Caki2 (cell line): Measurements from ENCODE around the gene CITED4. TPM values are rescaled to one million over a fixed set of nuclear protein-coding genes. Genes with fewer than 3 reads are reported as not detected.

Experiments
- DNase-seq: peaks from one replicate; pipeline ENCODE4 v3.0.0-alpha.2; 2015; ENCODE audit warnings: low read depth
- in situ Hi-C: cut with HindIII; loops from 2 replicates; pipeline ENCODE4 v1.10.0; 2016; ENCODE audit warnings: low sequenced_read_pairs, low pct_unique_long_range_greater_than_20kb, mixed read lengths
- total RNA-seq: library from RNA; depleted of rRNA; stranded (reverse); fragments of >200 nt; shearing (Covaris generic); gene quantifications from 2 replicates; pipeline ENCODE4 v1.2.3, GENCODE V29; 2014; ENCODE audit warnings: low replicate concordance; rRNA removed

Gene CITED4
- total RNA-seq, 1 experiment from 2014 or later: 10.6 TPM

DNA sequence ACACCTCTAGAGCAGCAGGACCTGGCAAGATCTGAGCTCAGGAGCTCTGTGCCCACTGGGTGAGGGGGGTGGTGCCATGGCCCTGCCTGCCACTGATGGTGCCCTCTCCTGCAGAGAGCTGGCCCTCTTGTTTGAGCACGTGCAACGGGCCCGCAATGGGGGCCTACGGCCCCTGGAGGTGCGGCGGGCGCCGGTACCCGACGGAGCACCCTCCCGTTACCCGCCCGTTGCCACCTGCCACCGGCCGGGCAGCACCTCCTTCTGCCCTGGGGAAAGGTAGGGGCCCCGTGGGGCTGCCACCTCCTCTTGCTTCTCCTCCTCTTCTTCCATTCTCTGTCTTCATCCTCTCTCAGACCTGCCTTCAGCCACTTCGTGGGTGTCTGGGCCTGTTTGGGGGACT is 38.2 kb downstream of the CITED4 start:
- in situ Hi-C loops: no loop called here

GRCh38 chr1:40823345-40823744 is 38.8 kb downstream of the CITED4 start:
- DNase-seq: no peak
- in situ Hi-C loops: no loop called here

More for the DNA sequence above, 38.2 kb downstream of the CITED4 start:
- DNase-seq: no peak

GRCh38 chr1:40822890-40823289 is 39.3 kb downstream of the CITED4 start:
- DNase-seq: no peak
- in situ Hi-C loops: no loop called here

DNA sequence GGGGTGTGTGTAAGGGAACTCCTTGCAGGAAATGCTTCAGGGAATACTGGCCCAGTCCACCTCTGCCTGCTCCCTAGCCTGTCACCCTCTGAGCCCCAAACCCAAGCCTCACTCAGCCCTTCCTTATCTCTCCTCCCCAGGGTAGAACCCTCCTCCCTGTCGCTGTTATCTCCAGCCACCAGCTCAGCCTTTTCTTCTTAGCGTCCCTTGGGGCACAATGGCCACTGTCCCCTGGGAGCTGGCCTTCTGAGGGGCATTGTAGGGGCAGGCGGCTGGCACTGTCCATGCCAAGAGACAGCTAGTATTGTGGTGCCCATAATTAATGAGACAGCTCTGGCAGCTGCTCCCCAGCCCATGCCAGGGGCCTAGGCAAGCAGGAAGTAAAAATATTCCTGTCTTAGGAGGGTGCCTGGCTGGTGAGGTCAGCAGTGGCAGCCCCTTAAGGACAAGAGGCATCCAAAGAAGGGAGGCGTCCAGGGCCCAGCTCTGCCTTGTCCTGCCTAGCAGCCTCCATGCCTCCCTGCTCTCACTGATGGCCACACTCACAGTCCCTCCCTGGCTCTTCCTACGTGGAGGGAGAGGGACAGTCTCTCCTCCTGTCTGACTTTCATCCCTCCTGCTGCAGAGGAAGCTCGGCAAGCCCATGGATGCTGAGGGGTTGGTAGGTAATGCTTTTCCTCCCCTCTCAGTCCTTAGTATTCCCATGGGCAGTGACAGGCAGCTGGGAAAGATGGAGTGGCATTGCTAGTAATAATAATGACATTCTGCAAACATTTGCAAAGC is 41.1 kb downstream of the CITED4 start:
- no peak for DNase-seq
- in situ Hi-C loops: no loop called here

GRCh38 chr1:40820251-40820797 is 41.8 kb downstream of the CITED4 start:
- in situ Hi-C loops: no loop called here
- no peak for DNase-seq

GRCh38 chr1:40819101-40819500 is 43.1 kb downstream of the CITED4 start:
- no peak for DNase-seq
- in situ Hi-C loops: no loop called here

DNA sequence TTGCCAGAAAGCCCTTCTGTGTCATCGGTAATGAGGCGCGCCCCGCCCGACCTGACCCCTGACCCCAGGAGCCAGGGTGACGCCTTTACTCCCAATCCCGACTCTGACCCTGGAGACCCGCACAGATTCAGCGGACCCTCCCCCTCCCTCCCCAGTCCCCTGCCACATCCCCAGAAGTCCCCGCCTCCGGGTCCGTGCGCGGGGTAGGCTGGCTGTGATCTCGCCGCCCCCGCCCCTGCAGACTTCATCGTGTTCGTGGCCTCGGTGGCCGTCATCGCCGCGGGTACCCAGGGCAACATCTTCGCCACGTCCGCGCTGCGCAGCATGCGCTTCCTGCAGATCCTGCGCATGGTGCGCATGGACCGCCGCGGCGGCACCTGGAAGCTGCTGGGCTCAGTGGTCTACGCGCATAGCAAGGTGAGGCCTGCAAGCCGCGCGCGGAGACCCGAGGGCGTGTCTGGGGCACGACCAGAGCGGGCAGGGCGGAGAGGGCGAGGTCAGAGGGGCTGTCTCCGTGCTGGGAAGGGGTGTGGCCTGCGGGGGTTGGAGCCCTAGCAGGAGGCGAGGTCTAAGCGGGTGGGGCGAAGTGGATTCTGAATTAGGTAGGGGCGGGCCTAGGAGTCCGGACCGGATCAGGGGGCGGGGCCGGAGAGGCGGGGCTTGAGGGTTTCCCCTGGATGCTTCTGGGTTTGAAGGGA is 43.8 kb downstream of the CITED4 start:
- DNase-seq: no peak
- in situ Hi-C loops: no loop called here

GRCh38 chr1:40817791-40818263 is 44.3 kb downstream of the CITED4 start:
- in situ Hi-C loops: no loop called here
- no peak for DNase-seq

DNA sequence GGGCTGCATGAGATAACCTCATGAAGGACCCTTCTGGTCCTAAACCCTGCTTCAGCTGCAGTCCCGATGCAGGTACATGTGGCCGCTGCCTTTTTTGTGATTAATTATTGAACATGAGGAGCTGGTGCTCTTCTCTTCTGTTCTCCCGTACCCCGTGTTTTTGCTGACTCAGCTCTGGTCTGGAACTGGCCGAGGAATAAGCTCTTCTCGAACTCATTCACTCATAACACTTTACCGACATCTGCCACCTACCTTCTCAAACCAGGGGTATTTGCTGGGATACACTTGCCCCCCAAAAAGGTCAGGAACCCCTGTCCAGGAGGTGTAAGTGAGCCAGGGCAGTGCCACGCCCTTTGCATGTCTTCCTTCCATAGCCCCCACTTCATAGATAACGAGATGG is 46.7 kb downstream of the CITED4 start:
- no peak for DNase-seq
- in situ Hi-C loops: no loop called here

Other genes starting within 250 kb of the CITED4 start
- gene RIMS3, start 196.7 kb downstream of the CITED4 start, total RNA-seq: 1.3 and 4.2 TPM in 2 replicates
- gene NFYC, start 170.7 kb downstream of the CITED4 start, total RNA-seq: 16.2 and 25.6 TPM in 2 replicates
- gene KCNQ4, start 78.6 kb downstream of the CITED4 start, total RNA-seq: not detected in 2 replicates
- 31.7 and 43.6 TPM in 2 replicates for gene CTPS1, start 117.3 kb upstream of the CITED4 start, total RNA-seq
- gene SLFNL1, start 159.4 kb upstream of the CITED4 start, total RNA-seq: not detected in 2 replicates